ENCODE results near the gene ERF. TPM values are rescaled to one million over a fixed set of nuclear protein-coding genes. Genes with fewer than 3 reads are reported as not detected.

Gene ERF
- total and polyA plus RNA-seq, 2 of the 8 experiments (the other 6 are each of a cell fraction or from before 2014, with no cell fraction given) = 43.7 to 62.7 TPM

DNA sequence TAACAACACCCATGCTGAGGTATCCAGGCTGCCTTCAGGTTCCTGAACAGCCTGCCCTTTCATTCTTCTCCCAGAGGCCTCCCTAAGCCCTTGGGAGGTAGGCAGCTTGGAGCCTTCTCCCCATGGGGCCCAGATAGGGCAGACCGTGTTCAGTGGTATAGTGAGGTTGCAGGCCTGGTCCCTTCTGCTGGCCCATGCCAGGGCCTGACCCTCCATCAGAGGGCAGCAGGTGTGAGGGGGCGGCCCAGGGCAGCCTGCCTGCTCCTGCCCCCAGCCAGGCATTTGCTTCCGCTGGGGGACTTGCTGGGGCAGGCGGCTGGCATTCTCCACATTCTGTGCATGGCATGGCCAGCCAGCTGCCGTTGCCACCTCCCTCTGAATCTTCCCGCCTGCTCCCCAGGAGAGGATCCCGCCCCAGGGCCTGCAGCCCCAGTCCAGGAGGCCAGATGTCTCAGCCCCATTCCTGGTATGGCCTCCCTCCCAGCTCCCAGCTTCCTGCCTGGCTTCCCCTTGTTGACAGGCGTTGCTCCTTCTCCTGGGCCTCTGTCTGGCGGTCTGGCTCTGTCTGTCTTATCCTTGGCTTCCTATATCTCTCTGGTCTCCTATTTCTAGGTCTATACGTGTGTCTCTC is 23.0 kb upstream of the ERF start (continued):
- TF ChIP-seq ZNF274 (IDR thresholded peaks at IDR 0.05; ENCODE audit: borderline replicate concordance, extremely low read depth, low read length) (no peak), RFX5 (IDR thresholded peaks at IDR 0.05; ENCODE audit: borderline replicate concordance, low read depth, low read length) (no peak), ASH2L (IDR thresholded peaks at IDR 0.05; ENCODE audit: low read length) (no peak), TCF12 (IDR thresholded peaks at IDR 0.05; ENCODE audit: low read depth, low read length) (no peak), FOSL1 (IDR thresholded peaks at IDR 0.05; ENCODE audit: insufficient read depth, low read depth, low read length) (no peak), KDM1A (IDR thresholded peaks at IDR 0.05; ENCODE audit: borderline replicate concordance, low read length) (no peak)
- TF ChIP-seq, protein P1, sequence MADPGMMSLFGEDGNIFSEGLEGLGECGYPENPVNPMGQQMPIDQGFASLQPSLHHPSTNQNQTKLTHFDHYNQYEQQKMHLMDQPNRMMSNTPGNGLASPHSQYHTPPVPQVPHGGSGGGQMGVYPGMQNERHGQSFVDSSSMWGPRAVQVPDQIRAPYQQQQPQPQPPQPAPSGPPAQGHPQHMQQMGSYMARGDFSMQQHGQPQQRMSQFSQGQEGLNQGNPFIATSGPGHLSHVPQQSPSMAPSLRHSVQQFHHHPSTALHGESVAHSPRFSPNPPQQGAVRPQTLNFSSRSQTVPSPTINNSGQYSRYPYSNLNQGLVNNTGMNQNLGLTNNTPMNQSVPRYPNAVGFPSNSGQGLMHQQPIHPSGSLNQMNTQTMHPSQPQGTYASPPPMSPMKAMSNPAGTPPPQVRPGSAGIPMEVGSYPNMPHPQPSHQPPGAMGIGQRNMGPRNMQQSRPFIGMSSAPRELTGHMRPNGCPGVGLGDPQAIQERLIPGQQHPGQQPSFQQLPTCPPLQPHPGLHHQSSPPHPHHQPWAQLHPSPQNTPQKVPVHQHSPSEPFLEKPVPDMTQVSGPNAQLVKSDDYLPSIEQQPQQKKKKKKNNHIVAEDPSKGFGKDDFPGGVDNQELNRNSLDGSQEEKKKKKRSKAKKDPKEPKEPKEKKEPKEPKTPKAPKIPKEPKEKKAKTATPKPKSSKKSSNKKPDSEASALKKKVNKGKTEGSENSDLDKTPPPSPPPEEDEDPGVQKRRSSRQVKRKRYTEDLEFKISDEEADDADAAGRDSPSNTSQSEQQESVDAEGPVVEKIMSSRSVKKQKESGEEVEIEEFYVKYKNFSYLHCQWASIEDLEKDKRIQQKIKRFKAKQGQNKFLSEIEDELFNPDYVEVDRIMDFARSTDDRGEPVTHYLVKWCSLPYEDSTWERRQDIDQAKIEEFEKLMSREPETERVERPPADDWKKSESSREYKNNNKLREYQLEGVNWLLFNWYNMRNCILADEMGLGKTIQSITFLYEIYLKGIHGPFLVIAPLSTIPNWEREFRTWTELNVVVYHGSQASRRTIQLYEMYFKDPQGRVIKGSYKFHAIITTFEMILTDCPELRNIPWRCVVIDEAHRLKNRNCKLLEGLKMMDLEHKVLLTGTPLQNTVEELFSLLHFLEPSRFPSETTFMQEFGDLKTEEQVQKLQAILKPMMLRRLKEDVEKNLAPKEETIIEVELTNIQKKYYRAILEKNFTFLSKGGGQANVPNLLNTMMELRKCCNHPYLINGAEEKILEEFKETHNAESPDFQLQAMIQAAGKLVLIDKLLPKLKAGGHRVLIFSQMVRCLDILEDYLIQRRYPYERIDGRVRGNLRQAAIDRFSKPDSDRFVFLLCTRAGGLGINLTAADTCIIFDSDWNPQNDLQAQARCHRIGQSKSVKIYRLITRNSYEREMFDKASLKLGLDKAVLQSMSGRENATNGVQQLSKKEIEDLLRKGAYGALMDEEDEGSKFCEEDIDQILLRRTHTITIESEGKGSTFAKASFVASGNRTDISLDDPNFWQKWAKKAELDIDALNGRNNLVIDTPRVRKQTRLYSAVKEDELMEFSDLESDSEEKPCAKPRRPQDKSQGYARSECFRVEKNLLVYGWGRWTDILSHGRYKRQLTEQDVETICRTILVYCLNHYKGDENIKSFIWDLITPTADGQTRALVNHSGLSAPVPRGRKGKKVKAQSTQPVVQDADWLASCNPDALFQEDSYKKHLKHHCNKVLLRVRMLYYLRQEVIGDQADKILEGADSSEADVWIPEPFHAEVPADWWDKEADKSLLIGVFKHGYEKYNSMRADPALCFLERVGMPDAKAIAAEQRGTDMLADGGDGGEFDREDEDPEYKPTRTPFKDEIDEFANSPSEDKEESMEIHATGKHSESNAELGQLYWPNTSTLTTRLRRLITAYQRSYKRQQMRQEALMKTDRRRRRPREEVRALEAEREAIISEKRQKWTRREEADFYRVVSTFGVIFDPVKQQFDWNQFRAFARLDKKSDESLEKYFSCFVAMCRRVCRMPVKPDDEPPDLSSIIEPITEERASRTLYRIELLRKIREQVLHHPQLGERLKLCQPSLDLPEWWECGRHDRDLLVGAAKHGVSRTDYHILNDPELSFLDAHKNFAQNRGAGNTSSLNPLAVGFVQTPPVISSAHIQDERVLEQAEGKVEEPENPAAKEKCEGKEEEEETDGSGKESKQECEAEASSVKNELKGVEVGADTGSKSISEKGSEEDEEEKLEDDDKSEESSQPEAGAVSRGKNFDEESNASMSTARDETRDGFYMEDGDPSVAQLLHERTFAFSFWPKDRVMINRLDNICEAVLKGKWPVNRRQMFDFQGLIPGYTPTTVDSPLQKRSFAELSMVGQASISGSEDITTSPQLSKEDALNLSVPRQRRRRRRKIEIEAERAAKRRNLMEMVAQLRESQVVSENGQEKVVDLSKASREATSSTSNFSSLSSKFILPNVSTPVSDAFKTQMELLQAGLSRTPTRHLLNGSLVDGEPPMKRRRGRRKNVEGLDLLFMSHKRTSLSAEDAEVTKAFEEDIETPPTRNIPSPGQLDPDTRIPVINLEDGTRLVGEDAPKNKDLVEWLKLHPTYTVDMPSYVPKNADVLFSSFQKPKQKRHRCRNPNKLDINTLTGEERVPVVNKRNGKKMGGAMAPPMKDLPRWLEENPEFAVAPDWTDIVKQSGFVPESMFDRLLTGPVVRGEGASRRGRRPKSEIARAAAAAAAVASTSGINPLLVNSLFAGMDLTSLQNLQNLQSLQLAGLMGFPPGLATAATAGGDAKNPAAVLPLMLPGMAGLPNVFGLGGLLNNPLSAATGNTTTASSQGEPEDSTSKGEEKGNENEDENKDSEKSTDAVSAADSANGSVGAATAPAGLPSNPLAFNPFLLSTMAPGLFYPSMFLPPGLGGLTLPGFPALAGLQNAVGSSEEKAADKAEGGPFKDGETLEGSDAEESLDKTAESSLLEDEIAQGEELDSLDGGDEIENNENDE (IDR thresholded peaks at IDR 0.05; ENCODE audit: insufficient replicate concordance, low read length) = no peak
